ENCODE measurements around the gene ARMH2. TPM values are rescaled to one million over a fixed set of nuclear protein-coding genes. Genes with fewer than 3 reads are reported as not detected.

ARMH2 gene
- total RNA-seq, 1 experiment from 2014 or later = not detected

Other genes starting within 250 kb of the ARMH2 start
- 0.45 and 0.51 TPM in 2 replicates for gene KIAA0319, start 152.7 kb downstream of the ARMH2 start, total RNA-seq (2014; rRNA removed; shearing (Covaris generic); ENCODE audit: low replicate concordance)
- gene TDP2, start 132.0 kb downstream of the ARMH2 start, total RNA-seq (2014; rRNA removed; shearing (Covaris generic); ENCODE audit: low replicate concordance) = 30.1 and 49.3 TPM in 2 replicates
- gene ACOT13, start 131.8 kb downstream of the ARMH2 start, total RNA-seq (2014; rRNA removed; shearing (Covaris generic); ENCODE audit: low replicate concordance) = 9.4 and 15.7 TPM in 2 replicates
- 49.7 and 123 TPM in 2 replicates for gene C6orf62, start 79.8 kb downstream of the ARMH2 start, total RNA-seq (2014; rRNA removed; shearing (Covaris generic); ENCODE audit: low replicate concordance)
- gene GMNN, start 24.0 kb downstream of the ARMH2 start, total RNA-seq (2014; rRNA removed; shearing (Covaris generic); ENCODE audit: low replicate concordance) = 23.3 and 29.6 TPM in 2 replicates
- 72.1 and 73.8 TPM in 2 replicates for gene RIPOR2, start 137.0 kb upstream of the ARMH2 start, total RNA-seq (2014; rRNA removed; shearing (Covaris generic); ENCODE audit: low replicate concordance)